Measurements from ENCODE around the gene CTR9. TPM values are rescaled to one million over a fixed set of nuclear protein-coding genes. Genes with fewer than 3 reads are reported as not detected.

The CTR9 gene
- polyA plus RNA-seq, 1 of the 3 experiments (the other 2 are of a cell fraction): 10.1 TPM

DNA sequence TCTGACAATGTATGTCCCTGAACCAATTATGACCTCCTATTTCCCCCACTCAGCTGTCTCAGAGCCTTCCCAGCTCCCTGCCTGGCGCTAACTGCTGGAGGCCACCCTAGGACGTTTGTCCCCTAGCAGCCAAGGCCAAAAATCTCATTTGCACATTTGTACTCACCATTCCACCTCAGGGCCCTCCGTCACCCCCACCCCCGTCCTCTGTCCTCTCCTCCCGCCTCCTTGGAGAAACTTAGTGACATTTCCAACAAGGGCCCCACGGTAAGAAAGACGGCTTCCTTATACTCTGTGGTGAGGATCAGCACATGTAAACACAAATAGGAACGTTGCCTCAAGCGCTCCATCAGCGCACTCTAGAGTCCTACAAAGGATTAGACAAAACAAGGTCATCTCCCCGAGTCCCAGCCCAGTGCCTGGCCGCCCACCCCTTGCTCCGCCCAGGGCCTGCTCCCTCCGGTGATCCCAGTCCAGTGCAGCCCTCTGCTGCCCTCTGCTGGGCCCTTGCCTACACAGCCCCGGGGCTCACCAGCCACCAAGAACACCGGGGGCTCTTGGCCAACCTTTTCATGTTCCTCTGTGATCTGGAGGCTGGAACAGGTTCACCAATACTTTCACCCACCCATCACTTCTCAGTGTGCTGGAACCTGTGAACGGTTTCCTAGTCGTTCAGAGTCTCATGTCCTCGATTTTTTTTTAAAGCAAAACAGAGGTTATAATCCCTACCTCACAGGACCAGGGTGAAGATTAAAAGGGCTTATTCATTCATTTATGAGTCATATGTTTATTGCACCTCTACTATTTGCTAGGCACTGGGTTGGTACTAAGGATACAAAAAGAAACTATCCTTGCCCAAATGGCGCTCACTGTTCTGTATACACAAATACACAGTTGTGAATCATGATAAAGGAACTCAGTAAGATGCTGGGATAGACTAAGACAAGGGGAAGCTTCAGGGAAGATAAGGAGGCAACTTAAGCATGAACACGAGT lies 15.3 kb upstream of the CTR9 start:
- Histone ChIP-seq H3K9me2 (no peaks in the 10 kb centered on the region), H3K9ac (peak overlapping the region; percentile 50), H3K9me3 (no peaks in the 10 kb centered on the region), H2AFZ (ENCODE audit: low read depth) (peak overlapping the region; percentile 84), H3K36me3 (replicated peaks in 1 of 2; ENCODE audit: control insufficient read depth in 1 of 2, insufficient read depth in 2 of 2, low read length in 1 of 2) (no peaks in the 10 kb centered on the region), H4K20me1 (ENCODE audit: insufficient read depth) (no peaks in the 10 kb centered on the region), H3K4me1 (ENCODE audit: control insufficient read depth in 1 of 2, insufficient read depth in 2 of 2, low read depth in 1 of 2, low read length in 1 of 2) (peaks cover 9 to 11% of the 10 kb centered on the region in 2 experiments; a peak in 2 of 4 replicates), H3F3A (replicated peaks; ENCODE audit: insufficient read depth) (no peaks in the 10 kb centered on the region), H3K4me3 (ENCODE audit: low read depth in 2 of 2, low read length in 1 of 2) (peak overlapping the region; percentile 10 to 54; a peak in 2 of 4 replicates), H3K27ac (ENCODE audit: low read depth in 2 of 2, low read length in 1 of 2) (peak overlapping the region; percentile 62 to 68; a peak in 3 of 4 replicates), H3K4me2 (peak overlapping the region; percentile 76), H3K27me3 (ENCODE audit: insufficient read depth) (no peaks in the 10 kb centered on the region), H3K79me2 (ENCODE audit: insufficient read depth) (no peaks in the 10 kb centered on the region)
- peak; percentile 93 for DNase-seq
- ChIA-PET CTCF (interaction anchor here (0.6 to 6.0 kb wide), 42 partner anchors 11 to 978 kb away, joined by 3 to 58 read pairs (median 3); partner anchors contain the start of genes ADM, AMPD3 and RNF141), POLR2A (no interaction called here)
- 12% methylated on average over 16 of the region's 21 CpGs for WGBS (ENCODE audit: low lambda C conversion rate)
- TF ChIP-seq, protein P1, sequence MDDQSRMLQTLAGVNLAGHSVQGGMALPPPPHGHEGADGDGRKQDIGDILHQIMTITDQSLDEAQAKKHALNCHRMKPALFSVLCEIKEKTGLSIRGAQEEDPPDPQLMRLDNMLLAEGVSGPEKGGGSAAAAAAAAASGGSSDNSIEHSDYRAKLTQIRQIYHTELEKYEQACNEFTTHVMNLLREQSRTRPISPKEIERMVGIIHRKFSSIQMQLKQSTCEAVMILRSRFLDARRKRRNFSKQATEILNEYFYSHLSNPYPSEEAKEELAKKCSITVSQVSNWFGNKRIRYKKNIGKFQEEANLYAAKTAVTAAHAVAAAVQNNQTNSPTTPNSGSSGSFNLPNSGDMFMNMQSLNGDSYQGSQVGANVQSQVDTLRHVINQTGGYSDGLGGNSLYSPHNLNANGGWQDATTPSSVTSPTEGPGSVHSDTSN (IDR thresholded peaks at IDR 0.05): no peak
- TF ChIP-seq RAD21 (IDR thresholded peaks at IDR 0.05; ENCODE audit: low read length) (peak; percentile 98), MEF2A (IDR thresholded peaks at IDR 0.05; ENCODE audit: borderline replicate concordance, low read depth) (no peak), NFIC (IDR thresholded peaks at IDR 0.05; ENCODE audit: borderline replicate concordance) (no peak; the same call in 1 of the 2 replicates), MXI1 (IDR thresholded peaks at IDR 0.05; ENCODE audit: low read depth, low read length) (peak; percentile 34; the same call in 1 of the 2 replicates), RXRA (IDR thresholded peaks at IDR 0.05; ENCODE audit: borderline replicate concordance, low read depth) (no peak), RCOR1 (IDR thresholded peaks at IDR 0.05; ENCODE audit: low read length) (peak; percentile 40; the same call in 1 of the 2 replicates), ELF1 (IDR thresholded peaks at IDR 0.05) (no peak), TEAD4 (IDR thresholded peaks at IDR 0.05; ENCODE audit: borderline replicate concordance, insufficient read depth) (no peak), POLR2AphosphoS5 (IDR thresholded peaks at IDR 0.05; ENCODE audit: low read depth, low read length) (no peak), JUND (IDR thresholded peaks at IDR 0.05) (no peak), SMC3 (IDR thresholded peaks at IDR 0.05; ENCODE audit: low read depth, low read length) (peak; percentile 95), GATA2 (CRISPR knock-in tag; IDR thresholded peaks at IDR 0.05) (no peak)
- TF ChIP-seq, protein P2, sequence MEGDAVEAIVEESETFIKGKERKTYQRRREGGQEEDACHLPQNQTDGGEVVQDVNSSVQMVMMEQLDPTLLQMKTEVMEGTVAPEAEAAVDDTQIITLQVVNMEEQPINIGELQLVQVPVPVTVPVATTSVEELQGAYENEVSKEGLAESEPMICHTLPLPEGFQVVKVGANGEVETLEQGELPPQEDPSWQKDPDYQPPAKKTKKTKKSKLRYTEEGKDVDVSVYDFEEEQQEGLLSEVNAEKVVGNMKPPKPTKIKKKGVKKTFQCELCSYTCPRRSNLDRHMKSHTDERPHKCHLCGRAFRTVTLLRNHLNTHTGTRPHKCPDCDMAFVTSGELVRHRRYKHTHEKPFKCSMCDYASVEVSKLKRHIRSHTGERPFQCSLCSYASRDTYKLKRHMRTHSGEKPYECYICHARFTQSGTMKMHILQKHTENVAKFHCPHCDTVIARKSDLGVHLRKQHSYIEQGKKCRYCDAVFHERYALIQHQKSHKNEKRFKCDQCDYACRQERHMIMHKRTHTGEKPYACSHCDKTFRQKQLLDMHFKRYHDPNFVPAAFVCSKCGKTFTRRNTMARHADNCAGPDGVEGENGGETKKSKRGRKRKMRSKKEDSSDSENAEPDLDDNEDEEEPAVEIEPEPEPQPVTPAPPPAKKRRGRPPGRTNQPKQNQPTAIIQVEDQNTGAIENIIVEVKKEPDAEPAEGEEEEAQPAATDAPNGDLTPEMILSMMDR (IDR thresholded peaks at IDR 0.05): peak; percentile 98
- TF ChIP-seq, protein P3, sequence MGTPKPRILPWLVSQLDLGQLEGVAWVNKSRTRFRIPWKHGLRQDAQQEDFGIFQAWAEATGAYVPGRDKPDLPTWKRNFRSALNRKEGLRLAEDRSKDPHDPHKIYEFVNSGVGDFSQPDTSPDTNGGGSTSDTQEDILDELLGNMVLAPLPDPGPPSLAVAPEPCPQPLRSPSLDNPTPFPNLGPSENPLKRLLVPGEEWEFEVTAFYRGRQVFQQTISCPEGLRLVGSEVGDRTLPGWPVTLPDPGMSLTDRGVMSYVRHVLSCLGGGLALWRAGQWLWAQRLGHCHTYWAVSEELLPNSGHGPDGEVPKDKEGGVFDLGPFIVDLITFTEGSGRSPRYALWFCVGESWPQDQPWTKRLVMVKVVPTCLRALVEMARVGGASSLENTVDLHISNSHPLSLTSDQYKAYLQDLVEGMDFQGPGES (IDR thresholded peaks at IDR 0.05; ENCODE audit: low read depth, low read length): no peak
- TF ChIP-seq, protein P4, sequence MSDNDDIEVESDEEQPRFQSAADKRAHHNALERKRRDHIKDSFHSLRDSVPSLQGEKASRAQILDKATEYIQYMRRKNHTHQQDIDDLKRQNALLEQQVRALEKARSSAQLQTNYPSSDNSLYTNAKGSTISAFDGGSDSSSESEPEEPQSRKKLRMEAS (IDR thresholded peaks at IDR 0.05; ENCODE audit: low read depth): peak; percentile 55; the same call in 1 of the 2 replicates
- TF ChIP-seq, protein P5, sequence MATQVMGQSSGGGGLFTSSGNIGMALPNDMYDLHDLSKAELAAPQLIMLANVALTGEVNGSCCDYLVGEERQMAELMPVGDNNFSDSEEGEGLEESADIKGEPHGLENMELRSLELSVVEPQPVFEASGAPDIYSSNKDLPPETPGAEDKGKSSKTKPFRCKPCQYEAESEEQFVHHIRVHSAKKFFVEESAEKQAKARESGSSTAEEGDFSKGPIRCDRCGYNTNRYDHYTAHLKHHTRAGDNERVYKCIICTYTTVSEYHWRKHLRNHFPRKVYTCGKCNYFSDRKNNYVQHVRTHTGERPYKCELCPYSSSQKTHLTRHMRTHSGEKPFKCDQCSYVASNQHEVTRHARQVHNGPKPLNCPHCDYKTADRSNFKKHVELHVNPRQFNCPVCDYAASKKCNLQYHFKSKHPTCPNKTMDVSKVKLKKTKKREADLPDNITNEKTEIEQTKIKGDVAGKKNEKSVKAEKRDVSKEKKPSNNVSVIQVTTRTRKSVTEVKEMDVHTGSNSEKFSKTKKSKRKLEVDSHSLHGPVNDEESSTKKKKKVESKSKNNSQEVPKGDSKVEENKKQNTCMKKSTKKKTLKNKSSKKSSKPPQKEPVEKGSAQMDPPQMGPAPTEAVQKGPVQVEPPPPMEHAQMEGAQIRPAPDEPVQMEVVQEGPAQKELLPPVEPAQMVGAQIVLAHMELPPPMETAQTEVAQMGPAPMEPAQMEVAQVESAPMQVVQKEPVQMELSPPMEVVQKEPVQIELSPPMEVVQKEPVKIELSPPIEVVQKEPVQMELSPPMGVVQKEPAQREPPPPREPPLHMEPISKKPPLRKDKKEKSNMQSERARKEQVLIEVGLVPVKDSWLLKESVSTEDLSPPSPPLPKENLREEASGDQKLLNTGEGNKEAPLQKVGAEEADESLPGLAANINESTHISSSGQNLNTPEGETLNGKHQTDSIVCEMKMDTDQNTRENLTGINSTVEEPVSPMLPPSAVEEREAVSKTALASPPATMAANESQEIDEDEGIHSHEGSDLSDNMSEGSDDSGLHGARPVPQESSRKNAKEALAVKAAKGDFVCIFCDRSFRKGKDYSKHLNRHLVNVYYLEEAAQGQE (IDR thresholded peaks at IDR 0.05; ENCODE audit: low read depth, low read length): peak; percentile 12; the same call in 1 of the 2 replicates
- TF ChIP-seq, protein P6, sequence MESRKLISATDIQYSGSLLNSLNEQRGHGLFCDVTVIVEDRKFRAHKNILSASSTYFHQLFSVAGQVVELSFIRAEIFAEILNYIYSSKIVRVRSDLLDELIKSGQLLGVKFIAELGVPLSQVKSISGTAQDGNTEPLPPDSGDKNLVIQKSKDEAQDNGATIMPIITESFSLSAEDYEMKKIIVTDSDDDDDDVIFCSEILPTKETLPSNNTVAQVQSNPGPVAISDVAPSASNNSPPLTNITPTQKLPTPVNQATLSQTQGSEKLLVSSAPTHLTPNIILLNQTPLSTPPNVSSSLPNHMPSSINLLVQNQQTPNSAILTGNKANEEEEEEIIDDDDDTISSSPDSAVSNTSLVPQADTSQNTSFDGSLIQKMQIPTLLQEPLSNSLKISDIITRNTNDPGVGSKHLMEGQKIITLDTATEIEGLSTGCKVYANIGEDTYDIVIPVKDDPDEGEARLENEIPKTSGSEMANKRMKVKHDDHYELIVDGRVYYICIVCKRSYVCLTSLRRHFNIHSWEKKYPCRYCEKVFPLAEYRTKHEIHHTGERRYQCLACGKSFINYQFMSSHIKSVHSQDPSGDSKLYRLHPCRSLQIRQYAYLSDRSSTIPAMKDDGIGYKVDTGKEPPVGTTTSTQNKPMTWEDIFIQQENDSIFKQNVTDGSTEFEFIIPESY (IDR thresholded peaks at IDR 0.05; ENCODE audit: borderline replicate concordance, low read depth): no peak
- TF ChIP-seq, protein P7, sequence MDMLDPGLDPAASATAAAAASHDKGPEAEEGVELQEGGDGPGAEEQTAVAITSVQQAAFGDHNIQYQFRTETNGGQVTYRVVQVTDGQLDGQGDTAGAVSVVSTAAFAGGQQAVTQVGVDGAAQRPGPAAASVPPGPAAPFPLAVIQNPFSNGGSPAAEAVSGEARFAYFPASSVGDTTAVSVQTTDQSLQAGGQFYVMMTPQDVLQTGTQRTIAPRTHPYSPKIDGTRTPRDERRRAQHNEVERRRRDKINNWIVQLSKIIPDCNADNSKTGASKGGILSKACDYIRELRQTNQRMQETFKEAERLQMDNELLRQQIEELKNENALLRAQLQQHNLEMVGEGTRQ (IDR thresholded peaks at IDR 0.05; ENCODE audit: borderline replicate concordance, low read depth, low read length): no peak

All from SK-N-SH (cell line).